Glomerular endothelial cell (primary cell): ENCODE data around the gene STT3B. TPM values are rescaled to one million over a fixed set of nuclear protein-coding genes. Genes with fewer than 3 reads are reported as not detected.
"Not testable (repeated sequence)": the region's sequence is repeated elsewhere in the genome, so short reads cannot be mapped to it uniquely, and the experiment has no call there.

Experiments used
- DNase-seq: peaks from one replicate; pipeline ENCODE4 v3.0.0-alpha.2; 2011; ENCODE audit warnings: low read depth, low spot score; ENCODE audit errors: extremely low read depth
- total RNA-seq: library from RNA; depleted of rRNA; stranded (reverse); fragments of >200 nt; gene quantifications from 2 replicates; pipeline ENCODE4 v1.2.3, GENCODE V29; 2015

Gene STT3B
- total RNA-seq, 1 donor from 2014 or later, result 130 TPM

DNA sequence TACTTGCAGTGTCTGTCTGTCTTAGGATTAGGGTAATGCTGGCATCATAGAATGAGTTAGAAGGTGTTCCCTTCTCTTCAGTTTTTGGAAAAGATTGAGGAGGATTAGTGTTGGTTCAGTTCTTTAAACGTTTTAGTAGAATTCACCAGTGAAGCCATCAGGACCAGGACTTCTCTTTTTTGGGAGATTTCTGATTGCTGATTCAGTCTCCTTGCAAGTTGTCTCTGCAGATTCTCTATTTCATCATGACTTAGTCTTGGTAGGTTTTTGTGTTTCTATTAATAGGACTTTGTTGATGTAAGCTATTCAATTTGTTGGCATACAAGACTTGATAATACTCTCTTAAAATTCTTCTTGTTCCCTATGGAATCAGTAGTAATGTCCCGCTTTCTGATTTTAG, 48.9 kb downstream of the STT3B start:
- DNase-seq, result no peak

DNA sequence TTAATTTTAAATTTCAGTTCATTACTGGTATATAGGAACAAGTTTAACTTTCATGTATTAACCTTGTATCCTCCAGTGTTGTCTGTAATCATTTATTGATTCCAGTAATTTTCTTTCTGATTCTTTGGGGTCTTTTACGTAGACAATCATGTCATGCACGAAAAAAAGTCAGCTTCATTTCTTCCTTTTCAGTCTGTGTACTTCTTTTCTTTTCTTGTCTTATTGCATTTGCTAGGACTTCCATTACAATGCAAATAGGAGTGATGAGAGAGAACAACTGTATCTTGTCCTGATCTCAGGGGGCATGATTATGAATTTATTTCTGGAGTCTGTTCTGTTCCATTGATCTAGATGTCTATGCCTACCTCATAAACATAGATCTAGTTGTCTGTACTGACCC, 56.5 kb downstream of the STT3B start:
- no peak for DNase-seq

GRCh38 chr3:31590650-31591049, 57.9 kb downstream of the STT3B start:
- no peak for DNase-seq

GRCh38 chr3:31592764-31593163, 60.0 kb downstream of the STT3B start:
- no peak for DNase-seq

DNA sequence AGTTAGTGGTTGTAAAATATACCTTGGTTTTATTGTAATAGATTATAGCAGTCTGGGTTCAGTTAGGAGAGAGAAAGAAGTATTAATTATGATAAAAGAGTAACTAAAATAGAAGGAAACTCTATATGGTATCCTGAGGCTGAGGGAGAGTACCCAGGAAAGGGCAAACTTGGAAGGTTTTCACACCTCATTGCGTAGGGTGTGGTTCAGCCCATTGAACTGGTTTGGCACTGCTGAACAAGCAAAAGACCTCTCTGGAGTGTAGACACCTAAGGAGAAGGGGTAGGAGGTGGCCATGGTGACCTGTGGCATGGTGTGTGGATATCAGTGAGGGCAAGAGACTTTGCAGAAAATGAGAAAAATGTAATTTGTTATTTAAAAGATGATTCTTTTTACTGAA, 63.5 kb downstream of the STT3B start:
- no peak for DNase-seq

GRCh38 chr3:31600431-31600830, 67.7 kb downstream of the STT3B start:
- no peak for DNase-seq

GRCh38 chr3:31605333-31605732, 72.6 kb downstream of the STT3B start:
- DNase-seq, result not testable (repeated sequence)

GRCh38 chr3:31606453-31606852, 73.7 kb downstream of the STT3B start:
- no peak for DNase-seq

DNA sequence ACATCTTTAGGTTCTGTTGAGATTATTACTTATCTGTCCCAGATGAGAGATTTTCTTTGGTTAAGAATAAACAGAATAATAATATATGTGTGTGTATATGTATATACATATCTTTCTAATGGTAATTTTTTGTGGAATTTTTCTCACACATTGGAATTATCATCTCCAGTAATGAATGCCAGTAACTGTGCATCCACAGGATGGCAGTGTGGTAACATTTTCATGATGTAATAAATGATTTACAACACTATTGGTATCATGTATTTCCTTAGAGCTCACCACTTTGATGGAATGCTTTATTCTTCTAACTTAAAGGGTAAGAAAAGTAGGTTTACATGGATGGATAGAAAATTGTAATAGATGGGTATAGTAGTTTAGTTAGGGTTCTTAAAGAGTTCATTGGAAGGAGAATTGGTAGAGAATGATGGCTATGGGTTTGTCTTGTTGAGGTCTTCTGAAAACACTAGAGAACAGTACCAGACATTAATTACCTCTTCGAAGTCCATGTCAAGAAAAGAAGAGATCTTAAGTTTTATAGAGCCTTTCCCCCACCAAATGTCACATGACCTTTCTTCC, 78.1 kb downstream of the STT3B start:
- DNase-seq, result peak; percentile 29

DNA sequence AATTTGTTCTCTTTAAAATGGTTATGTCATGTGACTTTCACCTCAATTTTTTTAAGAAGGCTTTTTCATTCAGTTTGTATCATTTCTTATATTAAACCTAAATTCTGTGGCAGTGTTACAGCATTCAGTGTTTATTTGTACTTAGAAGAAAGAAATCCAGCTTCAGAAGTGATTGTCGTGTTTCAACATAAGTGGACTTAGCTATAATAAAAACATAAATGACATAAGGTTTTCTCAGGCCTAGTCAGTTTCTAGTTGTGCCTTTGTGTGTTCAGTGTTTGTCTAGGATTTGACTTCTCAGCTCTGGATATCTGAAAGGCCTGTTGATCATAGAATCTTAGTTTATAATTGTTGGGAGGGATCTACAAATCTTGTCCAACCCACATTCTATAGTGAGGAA, 80.5 kb downstream of the STT3B start:
- DNase-seq, result no peak

DNA sequence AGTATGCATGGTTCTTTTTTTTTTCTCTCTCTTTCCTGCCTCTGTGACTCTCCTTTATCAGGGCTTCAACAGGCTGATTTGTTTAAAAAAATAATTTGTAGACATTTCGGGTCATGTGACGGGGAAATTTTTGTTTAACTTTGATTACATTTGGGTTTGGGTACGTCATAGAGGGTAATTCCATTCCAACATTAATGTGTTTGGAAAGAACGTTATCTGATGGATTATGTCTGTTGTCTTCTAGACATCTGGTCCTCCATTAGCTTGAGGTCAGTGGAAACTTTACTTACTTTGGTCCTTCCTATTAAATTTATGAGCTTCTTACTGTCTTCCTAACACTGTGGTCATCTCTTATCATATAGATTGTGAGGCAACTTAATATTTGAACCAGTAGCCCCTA, 80.9 kb downstream of the STT3B start:
- no peak for DNase-seq

DNA sequence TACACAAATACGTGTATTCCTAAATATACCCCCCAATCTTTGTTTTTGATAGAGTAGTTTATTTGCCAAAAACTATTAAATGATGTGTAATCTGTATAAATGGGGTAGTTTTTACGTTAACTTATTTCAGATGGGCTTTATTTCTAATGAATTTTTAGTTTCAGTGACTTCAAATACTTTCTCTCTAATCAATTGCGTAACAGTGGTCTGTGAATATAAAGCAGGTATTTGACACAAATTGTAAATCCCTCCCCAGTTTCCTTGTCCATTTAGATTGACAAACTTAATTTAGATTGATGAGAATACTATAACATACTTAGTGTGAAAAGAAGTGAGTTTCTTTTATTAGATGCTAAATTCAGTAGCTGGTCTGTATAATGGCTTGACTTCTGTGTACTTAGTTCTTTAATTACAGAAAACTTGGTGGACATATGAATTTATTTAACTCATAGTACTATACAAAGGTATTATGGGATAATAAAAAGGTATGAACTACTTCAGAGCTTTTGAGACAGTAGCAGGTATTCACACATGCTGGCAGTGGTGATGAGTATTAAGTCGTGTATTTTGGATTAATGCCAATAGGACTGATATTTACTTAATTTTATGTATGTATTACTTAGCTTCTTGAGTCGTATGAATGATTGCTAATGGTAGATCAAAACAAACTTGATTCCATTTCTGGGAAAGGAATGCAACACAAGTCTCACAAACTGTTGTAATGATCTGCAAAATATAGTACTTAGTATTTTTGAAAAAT, 81.6 kb downstream of the STT3B start:
- DNase-seq, result no peak

GRCh38 chr3:31615071-31615875, 82.5 kb downstream of the STT3B start:
- no peak for DNase-seq

DNA sequence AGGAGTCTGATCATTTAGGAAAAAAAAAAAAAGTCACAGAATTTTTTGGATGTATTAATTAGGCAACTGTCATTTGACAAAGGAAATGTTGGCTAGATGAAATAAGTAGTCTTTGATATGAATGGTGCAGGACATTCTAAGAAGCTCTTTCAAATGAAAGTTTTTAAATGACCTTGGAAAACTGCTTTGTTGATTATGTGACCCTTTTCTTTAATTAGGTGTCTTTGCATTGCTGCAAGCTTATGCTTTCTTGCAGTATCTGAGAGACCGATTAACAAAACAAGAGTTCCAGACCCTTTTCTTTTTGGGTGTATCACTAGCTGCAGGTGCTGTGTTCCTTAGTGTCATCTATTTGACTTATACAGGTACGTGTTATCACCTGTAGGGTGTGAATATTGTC, 84.0 kb downstream of the STT3B start:
- DNase-seq, result no peak

GRCh38 chr3:31620656-31621055, 87.9 kb downstream of the STT3B start:
- DNase-seq, result no peak

DNA sequence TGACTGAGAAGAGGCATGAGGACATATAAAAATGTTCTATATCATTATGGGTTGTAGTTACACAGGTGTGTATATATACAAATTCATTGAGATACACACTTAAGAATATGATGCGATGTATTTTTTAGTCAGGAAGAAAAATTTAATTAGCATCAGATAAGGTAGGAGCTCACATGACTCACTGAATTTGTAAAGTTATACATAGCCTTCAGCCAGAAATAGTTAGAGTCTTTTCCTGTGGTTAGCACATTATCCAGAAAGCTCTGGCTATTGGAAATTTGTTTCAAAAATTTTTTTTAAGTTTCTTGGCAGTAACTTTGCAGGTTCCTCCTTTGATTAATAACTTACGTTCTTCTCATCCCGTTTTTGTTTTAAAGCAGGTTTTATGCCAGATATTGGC, 88.6 kb downstream of the STT3B start:
- DNase-seq, result no peak

GRCh38 chr3:31622636-31623288, 90.0 kb downstream of the STT3B start:
- DNase-seq, result no peak

DNA sequence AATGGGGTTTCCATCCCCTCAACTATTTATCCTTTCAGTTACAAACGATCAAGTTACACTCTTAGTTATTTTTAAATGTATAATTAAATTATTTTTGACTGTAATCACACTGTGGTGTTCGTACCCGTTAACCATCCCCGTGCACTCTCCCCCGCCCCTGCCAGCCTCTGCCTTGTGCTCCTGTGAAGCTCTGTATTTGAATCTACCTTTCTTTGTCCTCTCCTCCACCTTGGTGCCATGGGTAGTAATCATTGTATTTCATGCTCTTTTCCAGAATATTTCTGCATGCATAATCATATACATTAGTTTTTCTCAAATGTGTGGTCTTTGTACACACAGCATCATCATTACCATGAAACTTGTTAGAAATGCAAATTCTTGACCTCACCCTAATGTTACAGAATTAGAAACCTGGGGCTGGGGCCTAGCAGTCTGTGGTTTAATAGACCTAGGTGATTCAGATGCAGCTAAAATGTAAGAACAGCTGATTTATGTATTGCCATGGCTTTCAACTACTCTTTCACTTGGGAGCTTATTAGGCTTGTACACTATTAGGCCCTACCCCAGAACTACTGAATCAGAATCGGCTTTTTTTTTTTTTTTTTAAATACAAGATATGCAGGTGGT, 91.5 kb downstream of the STT3B start:
- no peak for DNase-seq

DNA sequence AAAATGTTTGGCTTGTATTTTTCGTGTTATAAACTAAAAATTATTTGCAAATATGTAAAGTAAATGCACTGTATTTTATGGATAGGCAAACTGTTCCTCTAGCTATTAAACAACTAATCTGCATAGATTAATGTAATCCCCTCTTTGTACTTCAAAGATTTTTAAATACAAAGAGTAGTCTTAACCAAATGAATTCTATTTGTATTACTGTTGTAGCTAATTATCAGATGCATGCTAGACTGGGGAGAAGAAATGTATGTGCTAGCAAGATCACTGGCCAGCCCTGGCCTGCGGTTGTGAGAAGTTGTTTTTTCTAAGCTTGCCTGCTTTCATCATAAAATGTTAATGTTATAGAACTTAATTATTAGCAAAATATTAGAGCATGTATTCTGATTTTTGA, 92.6 kb downstream of the STT3B start:
- no peak for DNase-seq

- DNase-seq, result no peak
Measured at GRCh38 chr3:31629054-31629453, 96.3 kb downstream of the STT3B start.

DNA sequence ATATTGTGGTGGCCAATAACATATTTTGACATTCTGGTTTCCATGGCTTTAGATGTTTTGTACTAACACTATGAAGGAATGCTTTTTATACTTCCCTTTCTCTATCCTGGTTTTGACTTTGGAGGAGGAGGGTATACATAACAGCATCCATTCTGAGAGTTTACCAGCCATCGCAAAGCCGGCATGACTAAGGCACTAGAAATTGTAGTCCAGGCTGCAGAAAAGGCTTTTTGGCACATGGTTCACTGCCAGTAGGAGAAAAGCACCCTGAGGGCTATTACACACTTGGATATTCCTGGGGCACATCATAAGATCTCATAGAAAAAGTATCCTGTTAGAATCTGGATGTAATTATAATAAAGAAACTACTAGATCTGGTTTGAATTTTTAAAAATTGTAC, 101.8 kb downstream of the STT3B start:
- no peak for DNase-seq
